ENCODE results near the gene STAT6. TPM values are rescaled to one million over a fixed set of nuclear protein-coding genes. Genes with fewer than 3 reads are reported as not detected.

Gene STAT6
- total and polyA plus RNA-seq, 10 of the 15 experiments (the other 5 are each of a cell fraction or from before 2014, with no cell fraction given): 14.2 to 176 (median 89.6) TPM

- no peak overlapping the region for H3K4me2 ChIP-seq (ENCODE audit: control insufficient read depth, insufficient read depth)
- H3K27ac ChIP-seq (ENCODE audit: control insufficient read depth, insufficient read depth): no peak overlapping the region
- in situ Hi-C loops (cut with MboI): no loop called here
- no peak for DNase-seq (ENCODE audit: low read depth, low spot score)
- ChIA-PET SMC1A (ENCODE audit: uncharacterized antibody, unreplicated experiment) (interaction anchor here (0.8 to 8.6 kb wide), 3 partner anchors 10 to 35 kb away, joined by 3 to 246 read pairs (median 120); no protein-coding TSS in a partner anchor), POLR2A (interaction anchor here (1.4 kb wide), 1 partner anchor 8 kb away, joined by 4 read pairs; no protein-coding TSS in a partner anchor), RAD21 (ENCODE audit: unreplicated experiment) (interaction anchor here (1.0 to 1.5 kb wide), 3 partner anchors 37 to 104 kb away, joined by 4 to 5 read pairs (median 4); no protein-coding TSS in a partner anchor), CTCF (interaction anchor here (1.0 to 11.7 kb wide), 4 partner anchors 12 to 99 kb away, joined by 3 to 458 read pairs (median 5); no protein-coding TSS in a partner anchor)
- no peak overlapping the region for H3K4me3 ChIP-seq
- H4K20me1 ChIP-seq (ENCODE audit: control insufficient read depth, insufficient read depth): no peaks in the 10 kb centered on the region
- no peaks in the 10 kb centered on the region for H3K9me3 ChIP-seq (replicated peaks; ENCODE audit: control insufficient read depth, insufficient read depth, low read length)
- ATAC-seq: no peak
- no peak for FAIRE-seq
- 94% methylated on average over 9 of the region's 9 CpGs for WGBS (ENCODE audit: insufficient coverage, insufficient replicate concordance, low lambda C conversion rate, missing lambda C conversion rate)
- no peak overlapping the region for H3K9ac ChIP-seq (ENCODE audit: control insufficient read depth, insufficient read depth, low read length)
- H3K36me3 ChIP-seq (ENCODE audit: control insufficient read depth in 2 of 2, insufficient read depth in 2 of 2, low read length in 1 of 2): peaks cover 23 to 32% of the 10 kb centered on the region in 2 experiments
- BruUV-seq (replicated peaks): no TSS peak
- intact Hi-C loops (cut with micrococcal nuclease; ENCODE audit: unreplicated experiment): no loop called here
- H2AFZ ChIP-seq (ENCODE audit: control insufficient read depth, low read depth, low read length): no peak overlapping the region
- H3K79me2 ChIP-seq (ENCODE audit: control insufficient read depth, insufficient read depth, low read length): peaks cover 34% of the 10 kb centered on the region
- H3K27me3 ChIP-seq (replicated peaks in 1 of 2; ENCODE audit: control insufficient read depth in 2 of 2, insufficient read depth in 2 of 2, low read length in 1 of 2): no peaks in the 10 kb centered on the region
- H3K4me1 ChIP-seq (ENCODE audit: control insufficient read depth, insufficient read depth, low read length): no peaks in the 10 kb centered on the region; the same call in 1 of the 2 replicates
- TF ChIP-seq CUX1 (IDR thresholded peaks at IDR 0.05; ENCODE audit: insufficient replicate concordance, low read depth, low read length): no peak
Measured at GRCh38 chr12:57106021-57106708, 5.0 kb downstream of the STAT6 start.
